ENCODE results near the gene KLB.
"Not testable (repeated sequence)": the region's sequence is repeated elsewhere in the genome, so short reads cannot be mapped to it uniquely, and the experiment has no call there.

Gene KLB

DNA sequence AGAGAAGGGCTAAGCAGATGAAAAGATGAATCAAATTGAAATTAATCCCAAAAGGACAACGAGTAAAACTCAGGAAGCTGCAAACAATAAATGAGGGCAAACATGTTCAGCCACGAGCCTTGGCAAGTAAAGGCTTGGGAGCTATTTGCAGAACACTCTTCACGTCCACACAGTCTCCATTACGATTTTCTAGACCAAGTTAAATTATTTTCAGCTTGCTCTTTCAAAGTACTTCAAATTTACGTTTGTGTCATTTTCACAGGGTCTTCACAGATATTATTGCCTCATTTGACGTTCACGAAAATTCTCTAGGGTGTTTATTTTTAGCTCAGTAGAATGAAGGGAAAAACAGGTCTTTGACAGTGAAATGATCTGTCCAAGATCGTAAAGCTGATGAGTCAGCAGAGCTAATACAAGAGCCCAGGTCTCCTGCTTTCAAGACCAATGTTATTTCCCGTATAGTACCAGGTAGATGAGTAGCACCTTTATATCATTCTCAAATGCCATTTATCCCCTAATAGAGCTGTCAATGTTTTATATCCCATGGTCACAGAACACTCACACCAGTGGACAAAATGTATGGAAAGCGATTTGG is 20.9 kb downstream of the KLB start:
- no peak for DNase-seq

DNA sequence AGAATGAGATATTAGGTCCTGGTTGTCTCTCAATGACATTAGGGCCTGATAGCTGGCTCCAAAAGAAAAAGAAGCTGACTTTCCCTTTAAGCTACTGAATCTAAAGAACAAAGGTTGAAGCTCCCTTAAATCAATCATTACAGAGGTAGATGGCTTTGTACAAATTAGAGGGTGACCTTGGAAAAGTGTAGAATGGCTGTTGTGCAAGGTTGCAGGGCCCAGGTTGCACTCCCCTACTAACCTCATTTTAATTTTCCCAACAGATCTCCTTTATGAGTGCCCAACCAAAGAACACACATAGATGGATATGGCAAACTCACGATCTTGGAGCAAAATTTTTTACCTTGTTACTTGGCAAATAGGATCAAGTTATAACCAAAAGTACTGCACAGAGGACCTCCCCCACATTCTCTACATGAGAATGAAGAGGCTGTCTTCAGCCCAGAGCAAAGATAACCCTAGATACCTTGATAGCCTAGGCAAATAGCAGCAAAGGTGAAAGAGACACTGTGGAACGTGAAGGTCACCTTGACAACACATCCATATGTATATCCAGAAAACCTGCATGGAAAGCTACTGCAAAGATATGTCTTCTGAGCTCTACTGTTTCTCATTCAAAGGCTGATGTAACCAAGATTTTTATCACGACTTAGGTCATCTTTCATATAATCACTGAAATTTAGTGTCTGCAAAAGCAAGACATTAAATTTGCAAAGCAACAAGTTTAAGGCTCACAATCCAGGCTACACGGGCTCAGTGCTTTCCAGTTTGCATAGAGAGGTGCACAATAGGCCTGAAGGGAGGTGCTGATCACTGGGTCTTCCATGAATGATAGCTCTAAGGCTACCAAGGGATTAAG is 23.0 kb downstream of the KLB start:
- no peak for DNase-seq

DNA sequence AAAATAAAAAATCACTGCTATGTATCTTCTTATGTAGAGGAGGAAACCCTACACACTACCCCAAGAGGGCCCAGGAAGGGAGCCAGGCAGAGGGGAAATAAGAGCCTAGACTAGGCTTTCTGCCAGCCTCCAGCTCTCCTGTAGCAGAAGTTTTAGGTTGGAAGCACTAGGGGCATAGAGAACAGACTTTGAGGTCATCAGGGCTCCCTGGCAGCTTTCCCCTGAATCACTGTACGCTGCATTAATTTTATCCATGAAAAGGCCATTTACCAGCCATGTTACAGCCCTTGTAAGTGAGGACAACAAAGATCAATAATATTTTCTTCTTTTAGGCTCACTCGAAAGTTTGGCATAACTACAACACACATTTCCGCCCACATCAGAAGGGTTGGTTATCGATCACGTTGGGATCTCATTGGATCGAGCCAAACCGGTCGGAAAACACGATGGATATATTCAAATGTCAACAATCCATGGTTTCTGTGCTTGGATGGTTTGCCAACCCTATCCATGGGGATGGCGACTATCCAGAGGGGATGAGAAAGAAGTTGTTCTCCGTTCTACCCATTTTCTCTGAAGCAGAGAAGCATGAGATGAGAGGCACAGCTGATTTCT is 27.3 kb downstream of the KLB start:
- DNase-seq, result no peak

DNA sequence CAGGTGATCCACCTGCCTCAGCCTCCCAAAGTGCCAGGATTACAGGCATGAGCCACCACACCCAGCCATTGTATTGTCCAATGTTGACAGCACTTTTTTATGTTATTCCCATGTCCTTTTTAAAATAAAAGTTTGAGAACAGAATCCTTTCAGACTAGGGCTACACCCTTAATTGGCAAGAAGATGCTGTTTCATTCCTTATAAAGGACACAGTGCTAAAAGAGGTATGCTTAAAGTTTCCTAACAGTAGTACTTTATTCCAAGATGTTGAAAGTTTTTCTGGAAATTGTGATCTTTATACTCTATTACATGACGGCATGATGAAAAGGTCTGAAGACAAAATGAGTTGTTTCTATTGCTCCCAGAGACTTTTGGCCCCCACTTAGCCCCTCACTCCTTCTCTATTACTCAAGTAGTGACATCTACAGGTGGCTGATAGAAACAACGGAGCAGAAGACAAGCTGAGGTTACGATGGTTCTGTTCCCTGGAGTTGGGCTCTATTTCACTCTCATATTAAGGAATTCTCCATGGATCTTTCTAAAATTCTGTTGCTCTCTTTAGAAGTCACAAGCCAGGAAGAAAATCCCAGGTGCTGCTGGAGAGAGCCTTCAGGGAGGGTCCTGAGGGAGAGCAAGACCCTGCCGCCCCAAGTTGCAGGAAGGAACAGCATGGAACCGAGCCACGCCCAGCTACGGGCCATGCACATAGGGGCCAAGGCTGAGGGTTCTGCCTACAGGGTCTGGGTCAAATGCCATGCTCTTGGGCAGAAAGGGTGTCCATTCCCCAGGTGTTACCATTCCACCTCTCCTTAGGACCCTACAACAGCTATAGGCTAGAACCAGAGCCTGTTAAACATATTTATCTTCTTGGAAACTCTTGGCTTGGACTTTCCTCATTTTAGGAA is 29.2 kb downstream of the KLB start:
- no peak for DNase-seq

DNA sequence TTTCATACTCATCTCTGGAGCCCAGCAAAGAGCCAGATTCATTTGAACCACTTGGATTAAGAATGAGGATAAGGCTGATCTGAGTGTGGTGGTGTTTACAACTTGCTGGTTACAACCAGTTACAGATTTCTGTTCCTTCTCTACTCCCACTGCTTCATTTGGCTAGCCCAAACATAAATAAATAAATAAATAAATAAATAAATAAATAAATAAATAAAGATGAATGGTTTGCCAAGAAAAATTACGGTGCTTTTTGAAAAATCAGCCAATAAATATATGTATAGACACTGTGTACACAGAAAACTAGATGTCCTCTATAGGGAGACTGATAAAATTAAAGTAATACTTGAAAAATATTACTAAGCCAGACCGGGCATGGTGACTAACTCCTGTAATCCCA is 34.9 kb downstream of the KLB start:
- no peak for DNase-seq

DNA sequence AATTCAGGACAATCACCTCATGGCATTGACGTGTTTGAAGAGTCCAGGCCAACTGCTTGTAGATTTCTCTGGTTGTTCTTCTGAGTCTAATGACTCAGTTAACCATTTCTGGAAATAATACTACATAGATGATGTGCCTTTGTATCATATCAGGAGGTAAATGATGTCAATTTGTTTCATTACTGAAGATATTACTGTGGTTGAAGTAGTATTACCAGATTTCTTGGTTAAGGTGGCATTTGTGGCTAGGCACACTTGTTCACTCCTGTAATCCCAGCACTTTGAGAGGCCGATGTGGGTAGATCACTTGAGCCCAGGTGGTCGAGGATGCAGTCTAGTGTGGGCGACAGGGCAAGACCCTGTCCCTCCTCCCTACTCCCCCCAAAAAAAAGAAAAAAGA is 36.3 kb downstream of the KLB start:
- no peak for DNase-seq

DNA sequence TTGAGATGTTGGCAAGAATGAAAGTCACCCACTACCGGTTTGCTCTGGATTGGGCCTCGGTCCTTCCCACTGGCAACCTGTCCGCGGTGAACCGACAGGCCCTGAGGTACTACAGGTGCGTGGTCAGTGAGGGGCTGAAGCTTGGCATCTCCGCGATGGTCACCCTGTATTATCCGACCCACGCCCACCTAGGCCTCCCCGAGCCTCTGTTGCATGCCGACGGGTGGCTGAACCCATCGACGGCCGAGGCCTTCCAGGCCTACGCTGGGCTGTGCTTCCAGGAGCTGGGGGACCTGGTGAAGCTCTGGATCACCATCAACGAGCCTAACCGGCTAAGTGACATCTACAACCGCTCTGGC is 39.7 kb downstream of the KLB start:
- no peak for DNase-seq

DNA sequence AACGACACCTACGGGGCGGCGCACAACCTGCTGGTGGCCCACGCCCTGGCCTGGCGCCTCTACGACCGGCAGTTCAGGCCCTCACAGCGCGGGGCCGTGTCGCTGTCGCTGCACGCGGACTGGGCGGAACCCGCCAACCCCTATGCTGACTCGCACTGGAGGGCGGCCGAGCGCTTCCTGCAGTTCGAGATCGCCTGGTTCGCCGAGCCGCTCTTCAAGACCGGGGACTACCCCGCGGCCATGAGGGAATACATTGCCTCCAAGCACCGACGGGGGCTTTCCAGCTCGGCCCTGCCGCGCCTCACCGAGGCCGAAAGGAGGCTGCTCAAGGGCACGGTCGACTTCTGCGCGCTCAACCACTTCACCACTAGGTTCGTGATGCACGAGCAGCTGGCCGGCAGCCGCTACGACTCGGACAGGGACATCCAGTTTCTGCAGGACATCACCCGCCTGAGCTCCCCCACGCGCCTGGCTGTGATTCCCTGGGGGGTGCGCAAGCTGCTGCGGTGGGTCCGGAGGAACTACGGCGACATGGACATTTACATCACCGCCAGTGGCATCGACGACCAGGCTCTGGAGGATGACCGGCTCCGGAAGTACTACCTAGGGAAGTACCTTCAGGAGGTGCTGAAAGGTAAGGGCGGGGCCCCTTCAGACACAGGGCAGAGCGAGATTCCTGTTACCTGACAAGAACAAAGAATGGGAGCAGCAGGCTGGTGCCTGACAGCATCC is 40.3 kb downstream of the KLB start:
- DNase-seq, result peak; percentile 6

DNA sequence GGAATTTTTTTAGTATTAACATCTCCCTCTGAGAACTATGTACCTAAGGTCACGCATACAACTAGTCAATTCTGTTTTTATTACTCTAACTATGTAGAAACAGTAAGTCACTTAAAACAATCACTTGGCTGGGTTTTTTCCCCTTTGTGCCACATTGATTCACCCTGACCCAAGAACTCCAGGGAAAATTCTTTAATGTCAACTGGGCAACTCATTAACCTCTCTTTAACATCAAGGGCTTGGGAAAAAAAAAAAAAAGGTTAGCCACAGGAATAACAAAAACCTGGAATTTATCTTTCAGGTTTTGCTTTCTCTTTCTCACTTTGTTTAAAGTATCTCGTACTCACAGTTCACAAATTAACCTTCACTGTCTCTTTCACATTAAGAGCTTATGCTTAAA is 43.9 kb downstream of the KLB start:
- no peak for DNase-seq

DNA sequence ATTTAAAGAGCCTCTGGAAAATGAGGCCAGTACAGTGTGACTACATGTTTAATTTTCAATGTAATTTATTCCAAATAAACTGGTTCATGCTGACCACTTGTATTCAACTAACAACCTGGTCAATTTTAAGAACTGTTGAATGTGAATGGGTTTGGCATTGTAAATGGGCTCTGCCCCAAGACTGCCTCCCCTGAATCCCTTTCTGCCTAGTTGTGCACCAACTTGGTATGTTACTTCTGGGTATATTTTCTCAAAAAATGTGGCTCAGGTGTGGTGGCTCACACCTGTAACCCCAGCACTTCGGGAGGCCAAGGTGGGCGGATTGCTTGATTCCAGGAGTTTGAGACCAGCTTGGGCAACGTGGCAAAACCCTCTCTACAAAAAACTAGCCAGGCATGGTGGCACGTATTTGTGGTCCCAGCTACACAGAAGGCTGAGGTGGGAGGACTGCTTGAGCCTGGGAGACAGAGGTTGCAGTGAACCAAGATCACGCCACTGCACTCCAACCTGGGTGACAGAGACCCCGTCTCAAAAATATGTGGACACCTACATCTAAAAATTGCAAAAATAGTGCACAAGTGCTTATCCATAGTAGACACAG is 44.8 kb downstream of the KLB start:
- no peak for DNase-seq

DNA sequence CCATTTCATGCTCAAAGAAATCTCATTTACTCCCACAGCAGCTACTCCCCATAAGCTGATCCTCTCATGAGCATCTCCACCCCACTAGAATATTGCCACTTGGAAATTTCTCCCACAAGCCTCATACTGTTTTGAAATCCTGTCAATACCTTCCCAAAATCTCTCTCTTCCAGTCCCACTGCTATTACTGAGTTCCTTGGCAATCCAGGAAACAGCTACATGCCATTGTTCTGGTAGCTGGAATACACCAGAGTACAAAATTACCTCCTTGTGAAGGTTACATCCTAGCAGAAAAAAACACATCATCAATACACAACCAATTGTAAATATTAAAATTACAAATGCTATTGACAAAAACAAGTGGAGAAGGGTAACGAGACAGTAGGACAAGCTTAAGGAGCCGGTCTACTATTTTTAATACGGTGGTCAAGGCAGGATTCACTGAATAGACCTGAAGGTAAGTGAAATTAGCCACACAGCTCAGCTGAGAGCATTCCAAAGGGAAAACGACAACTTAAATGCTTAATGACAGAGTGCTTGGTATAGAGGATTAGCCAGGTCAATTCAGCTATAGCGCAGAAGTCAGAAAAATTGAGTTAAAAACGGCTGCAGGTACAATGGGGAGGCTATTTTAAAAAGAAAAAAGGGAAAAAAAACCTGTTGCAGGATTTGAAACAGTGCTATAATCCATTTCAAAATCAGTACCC is 45.6 kb downstream of the KLB start:
- no peak for DNase-seq

DNA sequence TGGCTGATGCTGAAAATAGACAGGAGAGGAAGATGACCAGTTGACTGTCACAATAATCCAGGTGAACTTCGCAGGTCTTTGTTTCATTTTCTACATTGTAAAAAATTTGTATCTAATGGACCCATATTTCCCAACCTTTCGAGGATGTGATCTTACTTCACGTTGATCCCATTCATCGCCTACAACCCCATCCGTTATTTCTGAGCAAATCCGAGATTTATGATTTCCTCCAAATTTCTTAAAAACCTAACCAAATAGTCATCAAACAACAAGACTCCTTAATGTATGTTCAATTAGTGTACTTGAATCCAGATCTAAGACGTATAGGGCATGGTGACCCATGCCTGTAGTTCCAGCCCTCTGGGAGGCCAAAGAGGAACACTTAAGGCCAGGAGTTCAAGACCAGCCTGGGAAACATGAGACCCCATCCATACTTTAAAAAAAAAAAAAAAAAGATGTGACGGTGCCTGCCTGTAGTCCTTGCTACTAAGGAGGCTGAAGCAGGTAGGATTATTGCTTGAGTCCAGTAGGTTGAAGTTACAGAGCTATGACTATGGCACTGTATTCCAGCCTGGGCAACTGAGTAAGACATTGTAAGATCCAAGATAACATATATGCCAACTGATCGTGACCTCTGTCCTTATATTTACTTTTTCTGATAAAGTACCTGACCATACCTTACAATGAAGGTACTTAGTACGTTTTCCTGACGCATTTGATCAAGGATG is 46.3 kb downstream of the KLB start:
- DNase-seq, result no peak

DNA sequence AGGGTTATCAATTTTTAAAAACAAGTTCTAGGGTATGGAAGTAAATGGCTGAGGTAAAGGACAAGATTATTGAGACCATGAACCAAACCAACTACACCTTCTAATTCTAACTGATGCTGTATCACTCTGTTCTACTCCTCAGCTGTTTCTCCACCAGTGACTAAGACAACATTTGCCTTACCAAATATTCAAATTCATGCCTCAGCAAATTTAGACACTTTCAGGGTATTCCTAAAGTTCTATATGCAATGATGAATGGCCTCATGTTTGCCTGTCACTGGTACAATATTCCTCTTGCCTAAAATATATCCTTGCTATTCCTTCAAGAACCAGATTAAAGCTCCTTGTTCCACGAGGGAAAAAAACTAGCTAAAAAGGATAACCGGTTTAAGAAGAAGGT is 47.0 kb downstream of the KLB start:
- no peak for DNase-seq

DNA sequence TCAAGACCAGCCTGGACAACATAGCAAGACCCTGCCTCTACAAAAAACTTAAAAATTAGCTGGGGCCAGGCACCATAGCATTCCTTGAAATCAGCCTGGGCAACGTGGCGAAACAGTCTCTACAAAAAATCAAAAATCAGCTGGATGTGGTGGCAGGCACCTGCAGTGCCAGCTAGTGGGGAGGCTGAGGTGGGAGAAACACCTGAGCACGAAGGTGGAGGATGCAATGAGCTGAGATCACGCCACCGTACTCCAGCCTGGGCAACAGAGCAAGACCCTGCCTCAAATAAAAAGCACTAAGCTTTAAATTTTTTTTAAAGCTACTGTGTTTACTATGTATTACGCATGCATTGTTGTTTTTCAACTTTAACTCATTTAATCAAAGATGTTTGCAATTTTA is 48.8 kb downstream of the KLB start:
- DNase-seq, result no peak

DNA sequence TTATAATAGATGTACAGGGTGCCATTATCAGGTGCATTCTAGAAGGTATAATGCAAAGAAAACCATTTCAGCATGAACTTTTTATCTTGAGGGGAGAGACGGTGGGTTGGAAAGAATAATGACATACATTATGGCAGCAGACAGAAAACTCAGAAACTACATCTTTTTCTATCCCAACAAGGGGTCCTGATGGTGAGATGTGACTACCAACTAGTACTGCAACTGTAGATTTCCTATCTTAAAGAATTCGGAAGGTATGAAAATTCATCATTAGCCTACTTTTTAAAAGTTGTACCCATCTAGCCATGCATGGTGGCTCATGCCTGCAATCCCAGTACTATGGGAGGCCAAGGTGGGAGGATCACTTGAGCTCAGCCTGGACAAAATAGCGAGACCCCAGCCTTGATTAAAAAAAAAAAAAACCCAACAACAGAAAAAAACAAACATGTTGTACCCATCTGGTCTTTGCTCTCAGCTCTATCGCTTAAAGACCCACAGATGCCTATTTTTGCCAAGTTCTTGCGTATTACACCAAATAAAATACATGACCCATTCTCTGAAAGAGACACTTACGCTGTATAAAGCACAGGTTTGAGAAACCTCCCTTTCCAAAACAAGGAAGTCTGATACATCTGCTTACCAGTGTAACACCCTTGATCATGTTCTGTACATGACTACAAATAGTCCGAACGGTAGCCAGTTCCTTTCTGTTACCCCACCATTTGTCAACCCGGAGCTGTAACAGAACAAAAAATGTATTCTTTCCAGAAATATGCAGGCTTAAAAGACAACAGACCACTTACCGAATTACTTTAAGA is 50.4 kb downstream of the KLB start:
- DNase-seq, result no peak

DNA sequence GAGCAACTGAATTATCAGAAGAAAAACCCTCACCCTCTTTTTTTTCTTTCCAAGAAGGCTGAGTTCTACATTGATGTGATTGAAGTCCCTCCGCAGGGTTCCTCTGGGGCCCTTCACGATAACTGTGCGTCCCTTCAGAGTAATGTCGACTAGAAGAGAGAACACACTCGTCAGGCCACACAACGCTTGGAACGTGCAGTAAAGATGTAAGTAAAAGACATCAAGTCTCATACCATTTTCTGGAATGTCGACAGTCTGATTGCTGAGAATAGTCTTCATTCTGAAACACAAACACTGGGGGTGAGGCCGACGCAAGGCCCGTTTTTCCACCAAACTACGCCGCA is 51.4 kb downstream of the KLB start:
- not testable (repeated sequence) for DNase-seq

DNA sequence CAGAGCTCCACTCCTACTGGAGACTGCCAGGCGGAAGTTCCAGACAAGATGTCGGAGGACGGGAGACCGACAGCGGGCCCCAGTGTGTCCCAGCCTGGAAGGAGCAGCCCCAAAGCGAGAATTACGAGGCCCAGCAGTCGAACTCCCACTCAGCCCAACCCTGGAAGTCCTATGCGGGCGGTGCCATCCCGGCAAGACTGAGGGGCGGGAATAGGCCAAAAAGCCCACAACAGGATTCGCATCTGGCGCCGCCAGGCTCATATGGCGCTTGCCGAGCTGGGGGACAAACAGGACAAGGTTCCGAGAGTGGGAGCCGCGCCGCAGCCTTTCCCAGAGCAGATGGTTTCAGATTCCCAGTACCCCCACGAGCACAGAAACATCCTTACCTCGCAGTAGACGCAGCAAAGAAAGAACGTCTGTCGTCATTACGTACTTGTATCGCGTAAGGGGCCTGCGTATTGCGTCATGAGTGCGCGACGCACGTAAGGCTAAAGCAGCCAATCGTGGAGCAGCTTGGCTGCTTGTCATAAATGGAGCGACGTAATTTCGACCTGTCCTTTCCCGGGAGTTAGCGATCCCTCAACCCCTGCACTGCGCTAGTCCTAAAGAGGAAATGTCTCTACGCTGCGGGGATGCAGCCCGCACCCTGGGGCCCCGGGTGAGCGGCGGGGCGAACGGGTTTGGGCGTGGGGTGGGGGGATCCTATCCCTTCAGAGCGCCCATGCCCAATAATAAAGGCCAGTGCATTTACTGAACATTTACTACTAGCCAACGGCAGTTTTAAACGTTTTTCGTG is 52.0 kb downstream of the KLB start, which contains the start of the genes LIAS and RPL9:
TSS of gene LIAS (plus strand) at position 552 of the 796 bp plus-strand sequence. CDS start at position 614, 62 bp downstream.
TSS of gene RPL9 (minus strand) at position 418 of the 796 bp plus-strand sequence. CDS start 483 bp downstream, outside the sequence.
- peak; percentile 76 for DNase-seq

DNA sequence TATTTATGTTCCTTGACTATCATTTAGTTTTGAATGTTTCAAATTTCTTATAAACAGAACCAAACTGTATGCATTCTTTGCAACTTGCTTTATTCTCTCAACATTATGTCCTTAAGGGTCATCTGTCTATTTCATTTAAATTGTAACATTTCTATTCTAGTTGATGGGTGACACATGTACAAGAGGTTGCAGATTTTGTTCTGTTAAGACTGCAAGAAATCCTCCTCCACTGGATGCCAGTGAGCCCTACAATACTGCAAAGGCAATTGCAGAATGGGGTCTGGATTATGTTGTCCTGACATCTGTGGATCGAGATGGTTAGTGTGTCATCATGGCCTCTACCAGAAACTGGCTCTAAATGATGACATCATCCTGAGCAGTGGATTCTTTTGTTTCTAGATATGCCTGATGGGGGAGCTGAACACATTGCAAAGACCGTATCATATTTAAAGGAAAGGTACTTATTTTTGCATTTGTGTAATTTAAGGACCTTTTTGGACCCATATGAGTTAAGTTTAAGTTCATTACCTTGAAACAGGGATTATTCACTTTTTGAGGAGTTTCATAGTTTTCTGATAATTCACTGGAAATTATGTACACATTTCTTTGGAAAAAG is 58.3 kb downstream of the KLB start:
- peak; percentile 2 for DNase-seq

Data from NCI-H510A (cell line).